HEK293T (cell line): Measurements from ENCODE around the gene SRRM3.

Experiments used
- ARNT ChIP-seq: fragments of 450-650 bp; IDR thresholded peaks from 2 replicates; pipeline ENCODE4 v1.6.1; 2017; ENCODE audit warnings: mild to moderate bottlenecking
- BHLHE40 ChIP-seq: fragments of 450-650 bp; IDR thresholded peaks from 2 replicates; pipeline ENCODE4 v1.6.1; 2016; ENCODE audit warnings: mild to moderate bottlenecking, moderate library complexity, borderline replicate concordance
- ELF4 ChIP-seq: fragments of 450-650 bp; IDR thresholded peaks from 2 replicates; pipeline ENCODE4 v1.6.1; 2017; ENCODE audit warnings: antibody characterized with exemption
- FOXK2 ChIP-seq: fragments of 450-650 bp; IDR thresholded peaks from 2 replicates; pipeline ENCODE4 v1.6.1; 2016; ENCODE audit warnings: mild to moderate bottlenecking
- HDGF ChIP-seq: fragments of 450-650 bp; IDR thresholded peaks from 2 replicates; pipeline ENCODE4 v1.6.1; 2017; ENCODE audit warnings: antibody characterized with exemption, borderline replicate concordance
- LEF1 ChIP-seq: fragments of 450-650 bp; IDR thresholded peaks from 2 replicates; pipeline ENCODE4 v1.6.1; 2017; ENCODE audit warnings: mild to moderate bottlenecking, borderline replicate concordance
- NFRKB ChIP-seq: fragments of 450-650 bp; IDR thresholded peaks from 2 replicates; pipeline ENCODE4 v1.6.1; 2016; ENCODE audit warnings: mild to moderate bottlenecking, moderate library complexity
- SP1 ChIP-seq: fragments of 450-650 bp; IDR thresholded peaks from 2 replicates; pipeline ENCODE4 v1.6.1; 2017
- SUZ12 ChIP-seq: fragments of 450-650 bp; IDR thresholded peaks from 2 replicates; pipeline ENCODE4 v1.6.1; 2016; ENCODE audit warnings: mild to moderate bottlenecking
- ZNF384 ChIP-seq: fragments of 450-650 bp; IDR thresholded peaks from 2 replicates; pipeline ENCODE4 v1.6.1; 2016
- TF ChIP-seq, protein P1 (sequence below): fragments of 450-650 bp; IDR thresholded peaks from 2 replicates; pipeline ENCODE4 v1.6.1; 2016

DNA sequence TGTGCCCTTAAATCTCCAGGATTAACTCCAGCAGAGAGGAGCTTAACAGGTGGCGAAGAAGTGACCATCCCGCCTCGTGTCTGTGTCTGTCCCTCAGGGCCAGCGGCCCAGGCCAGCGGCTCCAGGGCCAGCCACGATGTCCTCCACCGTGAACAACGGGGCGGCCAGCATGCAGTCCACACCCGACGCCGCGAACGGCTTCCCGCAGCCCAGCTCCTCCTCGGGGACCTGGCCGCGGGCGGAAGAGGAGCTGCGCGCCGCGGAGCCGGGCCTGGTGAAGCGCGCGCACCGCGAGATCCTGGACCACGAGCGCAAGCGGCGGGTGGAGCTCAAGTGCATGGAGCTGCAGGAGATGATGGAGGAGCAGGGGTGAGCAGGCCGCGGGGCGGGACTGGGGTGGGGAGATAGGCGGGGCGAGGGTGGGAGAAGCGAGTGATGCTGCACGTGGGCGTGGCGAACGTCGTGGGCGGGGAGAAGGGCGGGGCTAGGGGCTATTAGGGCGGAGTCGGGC lies 33.3 kb downstream of the SRRM3 start:
- TF ChIP-seq FOXK2 (no peak), LEF1 (no peak), ARNT (no peak), ELF4 (no peak), BHLHE40 (no peak), SUZ12 (no peak), NFRKB (no peak), ZNF384 (no peak), SP1 (no peak), HDGF (no peak)
- TF ChIP-seq, protein P1, sequence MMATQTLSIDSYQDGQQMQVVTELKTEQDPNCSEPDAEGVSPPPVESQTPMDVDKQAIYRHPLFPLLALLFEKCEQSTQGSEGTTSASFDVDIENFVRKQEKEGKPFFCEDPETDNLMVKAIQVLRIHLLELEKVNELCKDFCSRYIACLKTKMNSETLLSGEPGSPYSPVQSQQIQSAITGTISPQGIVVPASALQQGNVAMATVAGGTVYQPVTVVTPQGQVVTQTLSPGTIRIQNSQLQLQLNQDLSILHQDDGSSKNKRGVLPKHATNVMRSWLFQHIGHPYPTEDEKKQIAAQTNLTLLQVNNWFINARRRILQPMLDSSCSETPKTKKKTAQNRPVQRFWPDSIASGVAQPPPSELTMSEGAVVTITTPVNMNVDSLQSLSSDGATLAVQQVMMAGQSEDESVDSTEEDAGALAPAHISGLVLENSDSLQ: no peak
